Measurements from ENCODE around the gene GPR108. TPM values are rescaled to one million over a fixed set of nuclear protein-coding genes. Genes with fewer than 3 reads are reported as not detected.
"Not testable (repeated sequence)": the region's sequence is repeated elsewhere in the genome, so short reads cannot be mapped to it uniquely, and the experiment has no call there.

The GPR108 gene
- total RNA-seq, 2 donors from 2014 or later, result 130 to 162 TPM

- H3K27me3 Mint-ChIP-seq (ENCODE audit: low read depth), result no peaks in the 10 kb centered on the region
- H3K4me1 Mint-ChIP-seq (ENCODE audit: low read depth), result peaks cover 16% of the 10 kb centered on the region
- ATAC-seq (replicated peaks in 1 of 2) (peak; percentile 89 to 91), DNase-seq (peak; percentile 86 to 87)
- H3K27ac Mint-ChIP-seq, result no peak overlapping the region
- peak overlapping the region; percentile 68 to 89 for H3K4me3 Mint-ChIP-seq
- peaks cover 3 to 17% of the 10 kb centered on the region in 2 donors for H3K36me3 Mint-ChIP-seq (ENCODE audit: insufficient read depth in 2 of 2)
- H3K9me3 Mint-ChIP-seq, result no peaks in the 10 kb centered on the region
Observed at GRCh38 chr19:6753178-6754031, 16.0 kb upstream of the GPR108 start.

- H3K9me3 Mint-ChIP-seq, result no peaks in the 10 kb centered on the region
- peaks cover 3 to 17% of the 10 kb centered on the region in 2 donors for H3K36me3 Mint-ChIP-seq (ENCODE audit: insufficient read depth in 2 of 2)
- ATAC-seq (replicated peaks in 1 of 2) (no peak), DNase-seq (no peak)
- H3K27me3 Mint-ChIP-seq (ENCODE audit: low read depth), result no peaks in the 10 kb centered on the region
- H3K4me1 Mint-ChIP-seq (ENCODE audit: low read depth), result peaks cover 10% of the 10 kb centered on the region
- H3K4me3 Mint-ChIP-seq, result peak overlapping the region in 1 of 2 donors; percentile 89
- H3K27ac Mint-ChIP-seq, result no peak overlapping the region
Observed at GRCh38 chr19:6752256-6753177, 15.1 kb upstream of the GPR108 start.

- Mint-ChIP-seq H3K9me3 (no peaks in the 10 kb centered on the region), H3K27ac (no peak overlapping the region), H3K4me1 (ENCODE audit: low read depth) (peaks cover 10% of the 10 kb centered on the region), H3K4me3 (no peak overlapping the region), H3K27me3 (ENCODE audit: low read depth) (no peaks in the 10 kb centered on the region), H3K36me3 (ENCODE audit: insufficient read depth in 2 of 2) (peaks cover 3 to 17% of the 10 kb centered on the region in 2 donors)
- ATAC-seq (replicated peaks in 1 of 2), result no peak
- no peak for DNase-seq
Observed at GRCh38 chr19:6751189-6751588, 13.8 kb upstream of the GPR108 start.

- no peak for ATAC-seq (replicated peaks in 1 of 2)
- H3K36me3 Mint-ChIP-seq (ENCODE audit: insufficient read depth in 2 of 2), result peaks cover 7 to 20% of the 10 kb centered on the region in 2 donors
Observed at GRCh38 chr19:6750062-6750461, 12.7 kb upstream of the GPR108 start.

GRCh38 chr19:6748543-6748942, 11.2 kb upstream of the GPR108 start:
- not testable (repeated sequence) for H3K4me3 Mint-ChIP-seq; H3K4me1 Mint-ChIP-seq (ENCODE audit: low read depth); ATAC-seq (replicated peaks in 1 of 2); H3K27ac Mint-ChIP-seq; H3K27me3 Mint-ChIP-seq (ENCODE audit: low read depth); DNase-seq; H3K9me3 Mint-ChIP-seq
- peaks cover 9 to 25% of the 10 kb centered on the region in 2 donors for H3K36me3 Mint-ChIP-seq (ENCODE audit: insufficient read depth in 2 of 2)

More at GRCh38 chr19:6750062-6750461, 12.7 kb upstream of the GPR108 start:
- peaks cover 10% of the 10 kb centered on the region for H3K4me1 Mint-ChIP-seq (ENCODE audit: low read depth)
- no peak overlapping the region for H3K27ac Mint-ChIP-seq
- no peaks in the 10 kb centered on the region for H3K27me3 Mint-ChIP-seq (ENCODE audit: low read depth)
- H3K9me3 Mint-ChIP-seq, result no peaks in the 10 kb centered on the region
- no peak overlapping the region for H3K4me3 Mint-ChIP-seq
- no peak for DNase-seq

GRCh38 chr19:6745965-6746364, 8.6 kb upstream of the GPR108 start:
- H3K27me3 Mint-ChIP-seq (ENCODE audit: low read depth), result no peaks in the 10 kb centered on the region
- H3K27ac Mint-ChIP-seq, result no peak overlapping the region
- H3K9me3 Mint-ChIP-seq, result no peaks in the 10 kb centered on the region
- ATAC-seq (replicated peaks in 1 of 2) (no peak), DNase-seq (no peak)
- peaks cover 8 to 24% of the 10 kb centered on the region in 2 donors for H3K36me3 Mint-ChIP-seq (ENCODE audit: insufficient read depth in 2 of 2)
- H3K4me1 Mint-ChIP-seq (ENCODE audit: low read depth), result peaks cover 8% of the 10 kb centered on the region
- H3K4me3 Mint-ChIP-seq, result no peak overlapping the region

- no peak overlapping the region for H3K27ac Mint-ChIP-seq
- H3K27me3 Mint-ChIP-seq (ENCODE audit: low read depth), result no peaks in the 10 kb centered on the region
- H3K4me3 Mint-ChIP-seq, result no peak overlapping the region
- DNase-seq (no peak), ATAC-seq (replicated peaks in 1 of 2) (no peak)
- peaks cover 11% of the 10 kb centered on the region for H3K4me1 Mint-ChIP-seq (ENCODE audit: low read depth)
- H3K9me3 Mint-ChIP-seq, result no peaks in the 10 kb centered on the region
- H3K36me3 Mint-ChIP-seq (ENCODE audit: insufficient read depth in 2 of 2), result peaks cover 10 to 22% of the 10 kb centered on the region in 2 donors
Observed at GRCh38 chr19:6744381-6745301, 7.3 kb upstream of the GPR108 start.

GRCh38 chr19:6743714-6744380, 6.5 kb upstream of the GPR108 start:
- H3K27me3 Mint-ChIP-seq (ENCODE audit: low read depth), result no peaks in the 10 kb centered on the region
- H3K4me1 Mint-ChIP-seq (ENCODE audit: low read depth), result peaks cover 17% of the 10 kb centered on the region
- no peaks in the 10 kb centered on the region for H3K9me3 Mint-ChIP-seq
- peaks cover 10 to 18% of the 10 kb centered on the region in 2 donors for H3K36me3 Mint-ChIP-seq (ENCODE audit: insufficient read depth in 2 of 2)
- no peak overlapping the region for H3K27ac Mint-ChIP-seq
- ATAC-seq (replicated peaks in 1 of 2) (no peak), DNase-seq (no peak)
- no peak overlapping the region for H3K4me3 Mint-ChIP-seq

GRCh38 chr19:6743066-6743465, 5.7 kb upstream of the GPR108 start:
- Mint-ChIP-seq H3K4me3 (no peak overlapping the region), H3K4me1 (ENCODE audit: low read depth) (peaks cover 25% of the 10 kb centered on the region), H3K9me3 (no peaks in the 10 kb centered on the region), H3K36me3 (ENCODE audit: insufficient read depth in 2 of 2) (peaks cover 10 to 18% of the 10 kb centered on the region in 2 donors), H3K27ac (no peak overlapping the region), H3K27me3 (ENCODE audit: low read depth) (no peaks in the 10 kb centered on the region)
- no peak for ATAC-seq (replicated peaks in 1 of 2)
- DNase-seq, result no peak

GRCh38 chr19:6740589-6741343, 3.4 kb upstream of the GPR108 start:
- Mint-ChIP-seq H3K36me3 (ENCODE audit: insufficient read depth in 2 of 2) (peaks cover 10 to 24% of the 10 kb centered on the region in 2 donors), H3K4me1 (ENCODE audit: low read depth) (peaks cover 35% of the 10 kb centered on the region), H3K27ac (no peak overlapping the region), H3K9me3 (no peaks in the 10 kb centered on the region), H3K27me3 (ENCODE audit: low read depth) (no peaks in the 10 kb centered on the region), H3K4me3 (peak overlapping the region; percentile 90 to 92)
- ATAC-seq (replicated peaks in 1 of 2) (no peak), DNase-seq (peak; percentile 32 to 42)

GRCh38 chr19:6739883-6740588, 2.7 kb upstream of the GPR108 start:
- DNase-seq, result peak; percentile 40 to 48

More at GRCh38 chr19:6739883-6740588, 2.7 kb upstream of the GPR108 start:
- no peaks in the 10 kb centered on the region for H3K27me3 Mint-ChIP-seq (ENCODE audit: low read depth)
- no peak overlapping the region for H3K27ac Mint-ChIP-seq
- no peak for ATAC-seq (replicated peaks in 1 of 2)
- H3K36me3 Mint-ChIP-seq (ENCODE audit: insufficient read depth in 2 of 2), result peaks cover 6 to 19% of the 10 kb centered on the region in 2 donors
- H3K9me3 Mint-ChIP-seq, result no peaks in the 10 kb centered on the region
- H3K4me3 Mint-ChIP-seq, result peak overlapping the region; percentile 90 to 92
- H3K4me1 Mint-ChIP-seq (ENCODE audit: low read depth), result peaks cover 42% of the 10 kb centered on the region

Data from activated T-cell treated with anti-CD3 and anti-CD28 coated beads, Interleukin-2, amount 50 U/mL, for 72 hours (primary cell).